ENCODE measurements around the gene CYTH4.

GRCh38 chr22:37324340-37325038 is 42.2 kb downstream of the CYTH4 start:
- TF ChIP-seq CTCF (IDR thresholded peaks at IDR 0.05; ENCODE audit: low read depth, low read length, missing input control) (no peak), REST (IDR thresholded peaks at IDR 0.05) (no peak), YY1 (IDR thresholded peaks at IDR 0.05) (no peak)
